GM19043 (cell line): ENCODE data around the gene LOXHD1.

ENCODE experiments used
- ATAC-seq: cut with Tn5 transposase; IDR thresholded peaks from one replicate; pipeline ENCODE4 v1.9.1; 2021; ENCODE audit warnings: low read depth; ENCODE audit not compliant: unreplicated experiment

Gene LOXHD1

DNA sequence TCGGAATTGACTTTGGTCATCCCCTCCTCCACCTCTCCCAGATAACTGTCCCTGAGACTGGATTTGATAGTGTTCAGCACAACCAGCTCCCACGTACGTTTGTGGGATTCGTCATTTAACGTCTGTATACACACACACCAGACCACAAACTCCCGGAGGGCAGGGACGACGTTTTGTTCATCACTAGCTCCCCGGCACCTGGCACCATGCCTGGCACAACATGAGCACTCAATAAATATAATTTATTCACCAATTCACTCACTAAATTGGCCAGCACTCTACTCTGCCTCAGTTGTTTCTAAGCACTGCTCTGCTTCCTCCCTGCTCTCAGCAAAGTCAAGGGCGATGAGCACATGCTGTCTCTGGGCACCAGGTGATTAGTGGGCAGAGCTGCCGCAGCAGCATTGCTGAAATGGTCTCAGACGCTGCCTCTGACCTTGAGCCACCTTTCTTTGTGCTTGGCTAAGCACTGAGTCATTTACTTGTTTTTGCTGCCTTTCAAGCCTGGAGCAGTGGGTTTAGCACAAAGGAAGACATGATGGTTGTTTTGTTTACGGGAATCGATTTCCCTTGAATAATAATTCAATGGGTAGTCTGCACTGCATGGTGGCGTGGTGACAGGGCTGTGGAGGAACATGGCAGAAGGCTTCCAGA lies 19.3 kb upstream of the LOXHD1 start:
- no peak for ATAC-seq

DNA sequence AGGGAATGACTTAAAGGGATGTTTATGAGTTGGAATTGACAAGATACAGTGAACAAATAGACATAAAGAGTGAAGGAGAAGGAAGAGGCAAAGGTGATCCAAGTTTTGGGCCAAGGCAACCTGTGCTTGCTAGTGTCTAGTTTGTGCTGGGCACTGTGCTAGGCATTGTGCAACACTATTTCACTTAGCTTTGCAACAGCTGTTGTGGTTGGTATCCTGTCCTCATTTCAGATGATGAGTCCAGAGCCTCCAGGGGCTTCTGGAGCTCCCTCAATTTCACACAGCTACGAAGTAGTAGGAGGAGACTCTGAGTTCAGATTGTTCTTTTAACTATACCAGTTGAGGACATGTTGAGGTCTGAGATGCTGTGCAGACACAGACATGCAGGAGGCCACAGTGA lies 18.1 kb upstream of the LOXHD1 start:
- no peak for ATAC-seq

DNA sequence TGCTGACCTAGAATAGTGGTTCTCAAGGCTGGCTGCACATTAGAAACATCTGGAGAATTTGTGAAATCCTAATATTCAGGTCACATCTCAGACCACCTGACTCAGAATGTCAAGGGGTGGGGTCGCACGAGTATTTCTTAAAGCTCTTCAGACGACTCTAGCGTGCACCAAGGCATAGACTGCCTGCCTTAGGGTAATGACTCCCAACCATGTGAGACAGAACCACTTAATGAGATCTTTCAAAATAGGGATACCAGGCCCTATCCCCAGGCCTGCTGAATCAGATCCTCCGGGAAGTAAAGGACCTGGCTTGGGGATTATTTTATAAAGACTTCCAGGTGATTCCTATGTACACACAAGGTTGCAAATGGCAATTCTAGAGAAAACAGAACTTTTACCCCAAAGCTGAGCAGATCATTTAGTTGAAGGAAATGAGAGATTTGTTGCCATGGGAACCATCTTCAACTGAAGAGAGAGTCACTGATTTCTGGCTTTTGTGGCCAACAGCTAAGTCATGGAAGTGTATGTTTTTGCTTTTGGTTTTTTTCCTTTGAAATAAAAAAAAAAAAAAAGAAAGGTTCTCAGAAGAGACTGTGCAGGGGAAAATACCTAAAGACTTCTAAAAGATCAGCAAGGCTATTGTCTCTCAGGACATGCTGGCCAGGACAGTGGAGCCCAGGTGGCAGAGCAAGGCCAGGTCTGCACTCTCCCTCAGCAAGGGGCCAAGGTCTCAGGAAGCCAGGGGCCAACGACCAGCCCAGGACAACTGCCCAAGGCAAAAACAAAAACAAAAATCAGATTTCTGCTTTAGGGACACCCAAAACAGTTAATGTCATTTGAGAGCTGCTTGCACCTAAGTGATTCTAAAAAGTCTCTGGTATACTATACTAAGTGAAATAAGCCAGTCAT lies 15.3 kb upstream of the LOXHD1 start:
- ATAC-seq = no peak

DNA sequence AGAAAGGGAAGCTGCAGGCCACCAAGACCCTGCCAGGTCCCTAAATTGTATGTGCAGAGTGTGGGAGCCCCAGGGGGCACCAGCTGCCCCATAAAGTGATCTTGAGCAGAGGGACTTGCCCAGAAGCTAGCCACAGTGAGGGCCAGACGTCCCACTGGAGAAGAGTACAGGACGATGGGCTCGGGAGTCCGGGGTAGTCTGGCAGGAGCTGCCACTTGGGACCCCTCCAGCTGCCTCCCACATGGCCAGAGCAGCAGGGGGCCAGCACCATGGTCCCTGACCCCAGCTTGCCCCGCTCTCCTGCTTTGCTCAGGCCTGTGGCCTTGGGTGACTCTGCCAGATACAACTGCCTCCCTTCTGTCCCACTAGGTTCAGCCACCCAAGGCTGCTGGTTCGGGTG lies 11.7 kb upstream of the LOXHD1 start:
- no peak for ATAC-seq

DNA sequence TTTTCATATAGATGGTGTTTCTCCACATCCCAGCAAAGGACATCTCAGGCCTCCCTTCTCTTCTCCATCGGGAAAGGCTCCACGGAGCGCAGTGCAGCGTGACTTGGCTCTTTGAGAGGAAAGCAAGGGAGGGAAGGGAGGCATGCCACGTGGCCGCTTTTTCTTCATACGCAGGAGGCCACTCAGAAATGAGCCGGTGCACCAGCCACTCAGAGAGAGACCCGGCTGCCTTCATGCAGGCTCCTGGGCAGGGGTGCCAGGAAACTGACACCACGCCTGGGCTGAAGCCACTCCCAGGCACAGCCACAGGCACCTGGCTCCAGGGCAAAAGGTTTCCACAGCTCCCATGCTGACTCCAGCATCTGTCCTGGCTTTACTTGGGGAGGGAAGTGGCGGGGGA lies 11.1 kb upstream of the LOXHD1 start:
- no peak for ATAC-seq

DNA sequence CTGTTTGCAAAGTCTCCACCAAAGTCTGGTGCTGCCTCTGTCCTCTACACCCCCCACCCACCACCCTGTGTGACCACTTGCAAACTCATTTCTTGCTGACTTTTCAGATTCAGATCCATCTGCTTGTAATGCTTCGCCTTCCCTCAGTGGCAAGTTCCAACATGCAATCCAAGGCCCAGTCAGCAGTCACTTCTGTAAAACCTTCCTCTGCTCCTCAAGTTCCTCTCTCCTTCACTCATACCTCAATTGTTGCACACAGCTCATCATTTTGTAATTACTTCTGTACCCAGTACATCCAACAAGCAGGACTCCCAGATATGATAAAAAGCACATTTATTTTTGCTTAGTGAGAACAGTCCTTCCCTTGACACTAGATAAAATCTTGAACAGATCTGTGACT lies 6.5 kb upstream of the LOXHD1 start:
- ATAC-seq = no peak

DNA sequence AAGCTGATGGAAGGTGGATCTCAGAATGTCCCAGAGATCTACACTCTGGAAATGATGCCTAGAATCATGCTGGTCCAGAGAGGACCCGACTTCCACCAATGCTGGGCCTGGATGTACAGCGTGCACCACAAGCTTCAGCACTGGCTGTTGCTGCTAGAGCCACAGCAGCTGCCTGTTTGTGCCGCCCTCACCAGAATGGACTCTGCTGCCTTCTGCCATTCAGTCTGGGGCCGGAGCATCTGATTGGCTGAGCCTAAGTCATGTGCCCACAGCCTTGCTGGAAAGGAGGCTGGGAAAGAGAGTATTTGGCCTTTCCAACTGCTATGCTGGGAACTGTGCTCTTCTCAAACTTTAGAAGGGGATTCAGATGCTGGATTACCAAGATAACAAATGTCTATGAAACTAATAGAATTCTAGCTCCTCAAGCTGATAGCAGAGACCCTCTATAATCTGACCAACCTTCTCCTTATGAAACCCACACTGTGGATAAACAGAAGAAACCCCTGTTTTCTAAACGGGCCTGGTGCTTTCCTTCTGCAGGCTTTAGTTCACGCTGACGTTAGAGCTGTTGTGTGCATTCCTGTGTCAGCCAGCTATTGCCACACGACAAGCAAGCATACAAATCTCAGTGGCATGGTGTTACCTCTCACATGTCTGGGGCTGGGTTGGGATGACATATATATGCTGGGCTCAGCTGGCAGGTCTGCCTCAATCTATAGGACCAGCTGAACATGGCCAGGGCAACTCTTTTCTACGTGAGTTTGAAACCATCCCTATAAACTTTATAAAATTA lies 4.1 kb upstream of the LOXHD1 start:
- ATAC-seq = no peak

DNA sequence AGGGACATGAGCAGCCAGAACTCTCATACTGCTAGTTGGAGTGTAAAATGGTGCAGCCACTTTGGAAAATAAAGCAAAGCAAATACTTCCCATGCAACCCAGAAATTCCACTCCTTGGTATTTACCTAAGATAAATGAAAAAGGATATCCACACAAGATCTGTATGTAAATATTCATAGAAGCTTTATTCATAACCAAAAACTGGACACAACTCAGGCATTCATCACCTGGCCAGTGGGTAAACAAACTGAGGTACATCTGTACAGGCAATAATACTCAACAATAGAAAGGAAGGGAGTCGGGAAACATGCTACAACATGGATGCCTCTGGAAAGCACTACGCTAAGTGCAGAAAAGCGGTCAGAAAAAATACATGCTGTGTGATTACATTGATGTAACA lies 2.5 kb upstream of the LOXHD1 start:
- no peak for ATAC-seq

DNA sequence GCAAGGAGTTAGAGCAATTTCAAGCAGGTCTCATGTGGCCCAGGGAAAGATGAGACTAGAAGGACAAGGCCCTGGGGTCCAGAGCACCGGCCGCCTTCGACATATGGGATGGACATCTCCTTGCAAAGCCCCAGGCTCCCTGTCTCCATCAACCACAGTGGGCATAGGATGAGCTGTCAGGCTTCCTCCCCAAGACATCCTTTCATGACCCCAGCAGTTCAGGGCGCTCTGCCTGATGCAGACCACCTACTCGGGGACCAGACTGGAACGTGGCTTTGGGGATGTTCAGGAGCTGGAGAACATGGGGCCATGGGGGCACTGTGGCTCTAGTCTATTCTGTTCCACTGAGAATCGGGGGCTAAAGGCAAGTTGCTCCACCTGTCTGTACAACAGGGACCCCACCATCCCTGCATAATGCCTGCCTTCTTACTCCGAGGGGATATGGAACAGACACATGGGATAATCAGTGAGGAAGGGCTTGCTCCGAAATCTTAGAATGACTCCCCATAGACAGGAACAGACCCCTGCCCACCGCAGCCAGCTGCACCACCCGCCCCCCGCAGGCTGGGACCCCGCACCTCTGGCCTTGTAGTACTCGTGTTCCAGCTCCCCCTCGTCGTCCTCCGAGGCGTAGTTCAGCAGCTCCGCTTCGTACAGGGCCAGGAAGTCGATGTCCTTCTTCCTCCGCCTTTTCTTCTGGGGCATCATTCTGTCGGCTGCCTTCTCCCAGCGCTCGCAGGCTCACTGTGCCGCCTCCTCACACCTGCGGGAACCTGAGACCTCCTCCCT lies 500 bp downstream of the LOXHD1 start:
- ATAC-seq = no peak

DNA sequence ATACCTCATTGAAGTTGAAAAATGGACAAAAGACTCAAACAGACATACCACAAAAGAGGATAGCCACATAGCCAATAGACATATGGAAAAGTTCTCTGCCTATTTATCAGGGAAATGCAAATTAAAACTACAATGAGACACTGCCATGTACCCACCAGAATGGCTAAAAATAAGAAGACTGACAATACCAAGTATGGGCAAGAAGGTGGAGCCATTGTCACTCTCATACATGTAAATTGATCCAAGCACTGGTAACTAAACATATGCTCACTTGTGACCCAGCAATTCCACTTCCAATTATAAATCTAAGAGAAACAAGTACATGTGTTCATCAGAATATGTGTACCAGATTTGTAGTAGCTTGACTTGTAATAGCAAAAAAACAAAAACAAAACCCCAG lies 4.6 kb downstream of the LOXHD1 start:
- ATAC-seq = no peak

DNA sequence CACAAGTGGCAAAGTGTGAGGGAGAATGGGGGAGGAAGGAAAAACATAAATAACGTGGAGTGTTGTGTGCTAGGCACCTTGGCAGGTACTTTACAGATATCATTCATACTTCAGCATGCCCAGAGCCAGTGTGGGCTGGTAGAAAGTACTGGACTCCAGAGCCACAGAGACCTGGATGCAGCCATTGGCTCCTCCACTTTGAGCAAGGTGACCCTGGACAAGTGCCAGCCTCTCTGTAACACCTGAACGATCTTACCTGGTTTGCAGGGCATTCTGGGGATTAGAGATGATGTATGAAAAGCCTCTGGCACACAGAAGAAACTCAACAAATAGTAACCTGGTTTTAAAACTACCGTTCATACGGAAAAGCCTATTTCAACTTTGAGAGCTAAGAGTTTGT lies 6.3 kb downstream of the LOXHD1 start:
- no peak for ATAC-seq

DNA sequence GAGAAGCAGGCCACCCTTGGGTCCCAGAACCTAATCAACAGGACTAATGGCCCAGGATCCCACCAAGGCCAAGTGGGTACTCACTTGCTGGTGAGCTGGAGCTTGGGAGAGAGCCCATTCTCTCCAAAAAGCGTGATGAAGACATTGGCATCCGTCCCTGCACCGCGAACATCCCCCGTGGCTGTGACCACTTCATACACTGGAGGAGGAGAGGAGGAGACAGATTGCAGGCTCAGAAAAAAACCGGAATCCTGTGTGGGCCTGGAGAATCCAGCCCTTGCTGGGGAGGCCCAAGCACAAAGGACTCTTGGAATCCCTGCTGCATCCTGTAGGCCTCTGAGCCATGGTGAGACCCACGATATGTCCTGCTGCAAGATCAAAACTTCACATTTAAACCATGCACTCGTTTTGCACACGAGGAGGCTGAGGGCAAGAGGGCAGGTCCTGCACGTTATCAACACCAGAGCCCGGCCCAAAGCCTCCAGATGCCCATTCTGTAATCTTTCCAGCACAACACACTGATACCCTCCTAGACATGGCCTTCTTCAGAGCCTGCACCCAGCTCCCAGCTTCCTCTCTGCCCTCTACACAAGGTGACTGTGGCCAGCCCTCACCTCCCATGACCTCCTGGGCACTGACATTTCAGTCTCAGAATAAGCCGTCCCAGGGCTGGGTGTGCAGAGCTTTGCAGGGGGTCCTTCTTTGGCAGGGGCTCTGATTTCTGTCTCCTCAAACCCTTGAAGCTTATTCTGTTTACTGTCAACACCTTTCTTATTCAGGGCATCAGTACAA lies 7.8 kb downstream of the LOXHD1 start:
- no peak for ATAC-seq

DNA sequence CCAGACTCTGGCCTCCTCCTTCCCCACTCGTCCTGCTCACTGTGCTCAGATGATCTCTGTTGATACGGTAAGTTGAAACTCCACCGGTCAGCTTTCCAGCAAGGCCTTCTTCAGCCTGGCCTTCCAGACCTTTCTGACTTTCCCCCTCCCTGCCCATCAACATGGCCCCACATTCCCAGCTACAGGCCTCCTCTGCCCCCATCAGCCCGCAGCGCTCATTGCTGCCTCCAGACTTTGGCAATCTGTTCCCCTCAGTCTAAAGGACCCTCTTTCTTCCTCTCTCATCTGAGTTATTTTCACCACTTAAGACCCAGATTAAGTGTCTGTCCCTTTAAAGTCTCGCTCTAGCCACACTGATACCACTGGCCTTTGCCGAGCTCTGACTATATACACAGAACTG lies 10.6 kb downstream of the LOXHD1 start:
- ATAC-seq = no peak

DNA sequence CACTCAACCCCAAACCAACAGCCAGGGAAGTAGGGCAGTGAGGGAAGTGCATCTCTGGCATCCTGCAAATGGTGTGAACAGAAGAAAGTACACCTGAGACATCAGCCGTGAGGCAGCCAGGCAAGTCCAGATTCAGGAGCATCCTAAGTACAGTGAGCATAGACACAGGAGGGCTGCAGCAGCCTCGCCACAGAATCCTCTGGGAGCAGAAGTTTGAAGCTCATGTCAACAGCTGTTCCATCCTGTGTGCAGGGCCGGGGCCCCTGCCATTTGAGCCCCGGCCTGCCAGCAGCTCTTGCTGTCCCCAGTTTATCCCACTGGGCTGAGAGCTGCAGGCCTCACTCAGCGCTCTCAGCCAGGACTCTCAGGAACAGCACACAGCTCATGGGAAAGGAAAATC lies 14.5 kb downstream of the LOXHD1 start:
- no peak for ATAC-seq

DNA sequence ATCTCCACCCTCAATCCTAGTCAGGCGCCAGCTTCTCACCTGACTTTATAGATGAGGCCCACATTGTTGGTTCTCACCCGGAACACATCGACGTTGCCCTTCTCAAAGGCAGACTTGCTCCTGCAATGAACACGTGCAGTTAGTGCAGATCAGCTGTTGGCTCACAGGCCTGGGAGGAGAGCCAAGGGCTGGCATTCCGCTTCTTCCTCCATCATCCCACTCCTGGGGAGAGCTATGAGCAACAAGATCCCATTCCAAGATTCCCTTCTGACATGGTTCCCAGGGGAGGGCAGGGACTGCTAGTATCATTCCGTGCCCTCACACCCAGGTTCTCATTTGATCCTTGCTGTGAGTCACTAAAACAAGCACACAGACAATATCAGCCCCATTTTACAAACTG lies 15.1 kb downstream of the LOXHD1 start:
- no peak for ATAC-seq

DNA sequence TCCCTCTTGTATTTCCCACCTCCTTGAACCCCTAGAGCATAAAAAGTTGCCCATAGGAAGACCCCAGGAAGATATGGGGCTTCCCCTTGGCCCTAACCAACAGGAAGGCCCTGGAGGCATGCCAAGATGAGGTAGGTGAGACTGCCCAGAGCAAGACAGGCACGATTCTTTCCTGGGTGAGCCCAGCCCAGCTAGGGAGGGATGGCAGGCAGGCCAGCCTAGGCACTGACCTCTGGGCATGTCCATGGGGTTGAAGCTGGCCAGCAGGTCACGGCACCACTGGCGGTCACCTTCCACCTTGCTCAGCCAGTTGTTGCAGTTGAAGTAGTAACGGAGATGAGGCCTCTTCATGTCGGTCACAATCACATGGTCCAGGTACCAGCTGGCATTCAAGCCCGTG lies 17.6 kb downstream of the LOXHD1 start:
- no peak for ATAC-seq

DNA sequence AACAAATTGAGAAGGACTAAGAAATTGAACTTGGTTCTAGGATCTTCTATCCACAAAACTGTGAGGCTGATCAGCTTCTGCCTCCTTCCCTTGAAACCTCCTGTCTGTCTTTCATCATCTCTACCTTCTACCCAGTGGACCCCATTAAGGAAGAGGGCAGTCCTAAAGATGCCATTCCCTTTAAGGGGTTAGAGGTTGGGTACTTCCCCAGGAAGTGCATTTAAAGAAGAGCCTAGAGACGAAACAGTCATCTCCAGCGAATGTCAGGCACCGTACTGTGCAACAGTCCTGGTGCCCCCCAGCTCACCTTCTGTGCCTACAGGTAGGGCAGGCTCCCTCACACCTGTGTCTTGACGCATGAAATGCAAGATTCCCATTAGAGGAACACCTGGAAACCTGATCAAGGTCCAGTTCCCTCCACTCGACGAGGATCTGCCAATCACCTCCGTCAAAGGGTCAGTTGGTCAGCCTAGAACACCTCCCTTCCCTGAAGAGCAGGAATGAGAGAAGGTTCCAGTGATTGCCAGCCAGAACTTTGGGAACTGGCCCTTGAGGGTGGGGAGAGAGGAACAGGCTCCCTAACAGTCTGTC lies 20.9 kb downstream of the LOXHD1 start:
- ATAC-seq = no peak

DNA sequence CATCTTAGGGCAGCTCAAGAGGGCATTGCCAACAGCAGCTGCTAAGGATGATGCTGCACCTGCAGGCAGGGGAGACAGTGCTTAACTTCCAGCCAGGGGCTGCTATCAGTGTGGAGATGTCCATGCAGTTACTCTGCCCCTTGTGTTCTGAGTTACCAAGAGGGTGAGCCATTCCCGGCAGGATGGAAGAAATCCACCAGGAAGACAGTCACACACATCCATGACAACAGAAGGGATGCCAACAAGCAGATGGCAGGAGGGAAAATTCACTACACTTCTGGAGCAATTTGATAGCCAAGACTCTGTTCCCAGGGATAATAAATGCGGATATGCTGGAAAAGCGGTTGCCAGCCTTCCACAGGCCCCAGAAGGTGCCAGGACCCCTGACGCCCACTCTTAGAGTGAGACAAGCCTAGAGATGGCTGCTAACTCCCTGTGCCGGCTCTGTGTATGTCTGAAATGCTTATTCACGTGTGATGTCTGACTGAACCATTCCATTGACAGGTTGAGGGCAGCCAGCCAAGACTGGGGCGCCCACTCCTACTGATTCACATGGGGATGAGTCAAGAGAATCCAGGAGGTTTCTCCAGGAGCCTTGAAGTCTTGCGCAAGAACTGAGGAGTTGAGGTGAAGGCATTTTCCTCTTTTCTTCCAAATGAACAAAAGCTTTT lies 24.5 kb downstream of the LOXHD1 start:
- no peak for ATAC-seq

DNA sequence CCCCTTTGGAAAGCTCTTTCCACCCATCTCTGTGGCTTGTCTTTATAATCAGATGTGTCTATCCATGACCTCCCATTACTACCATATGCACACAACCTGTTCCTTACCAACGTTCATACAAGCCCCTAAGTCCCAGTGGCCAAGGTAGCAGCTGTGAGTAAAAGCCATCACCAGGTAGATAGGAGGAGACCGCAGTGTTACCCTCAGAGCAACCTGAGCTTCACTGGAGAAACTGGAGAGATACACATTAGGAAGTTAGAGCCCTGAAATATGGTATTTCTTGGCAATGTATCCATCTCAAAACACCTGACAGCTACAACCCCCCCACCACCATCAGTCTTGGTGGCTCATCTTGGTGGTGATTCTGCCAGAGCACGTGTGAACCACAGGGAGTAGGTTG lies 26.0 kb downstream of the LOXHD1 start:
- ATAC-seq = no peak
